SHP77 treated with DMSO at 0.1 percent for 48 hours (cell line): ENCODE results near the gene DALRD3.
A peak's percentile ranks its signal among the peaks of the same experiment; 100 is the strongest.
"Not testable (repeated sequence)": the region's sequence is repeated elsewhere in the genome, so short reads cannot be mapped to it uniquely, and the experiment has no call there.

Experiments used
- DNase-seq: peaks from one replicate; lab custom pipeline; 2025; lab: John Stamatoyannopoulos, UW

The DALRD3 gene

DNA sequence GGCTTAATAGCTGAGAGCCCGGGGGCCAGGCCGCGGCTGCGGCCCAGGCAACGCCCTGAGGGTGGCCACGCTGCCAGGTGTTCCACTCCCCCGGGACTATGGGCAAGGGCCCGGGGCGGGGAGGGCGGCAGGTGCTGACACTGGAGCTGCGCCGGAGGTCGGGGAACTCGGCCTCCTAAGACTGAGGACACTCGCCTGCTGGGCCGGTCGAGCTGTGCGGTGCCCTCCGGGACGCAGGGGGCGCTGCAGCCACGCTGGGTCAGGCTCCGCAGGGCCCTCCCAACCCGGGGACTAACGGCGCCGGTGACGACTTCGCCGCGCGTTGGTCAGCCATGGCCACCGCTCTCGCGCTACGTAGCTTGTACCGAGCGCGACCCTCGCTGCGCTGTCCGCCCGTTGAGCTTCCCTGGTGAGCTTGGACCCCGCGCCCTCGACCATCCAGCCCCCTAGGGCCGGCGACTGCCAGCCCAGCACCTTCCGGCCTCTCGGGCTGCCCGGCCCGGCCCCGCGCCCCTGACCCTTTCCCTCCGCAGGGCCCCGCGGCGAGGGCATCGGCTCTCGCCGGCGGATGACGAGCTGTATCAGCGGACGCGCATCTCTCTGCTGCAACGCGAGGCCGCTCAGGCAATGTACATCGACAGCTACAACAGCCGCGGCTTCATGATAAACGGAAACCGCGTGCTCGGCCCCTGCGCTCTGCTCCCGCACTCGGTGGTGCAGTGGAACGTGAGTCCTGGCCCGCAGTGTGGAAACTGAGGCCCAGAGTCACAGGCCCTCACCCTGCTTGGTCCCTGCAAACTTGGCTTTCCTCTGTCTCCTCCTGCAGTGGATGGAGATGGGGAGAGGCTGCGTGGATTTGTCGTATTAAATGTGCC lies 3.7 kb upstream of the DALRD3 start, which contains the start of gene NDUFAF3:
Gene NDUFAF3, plus strand, starts transcription at position 309 of the 875 bp plus-strand sequence. Its CDS starts 24 bp downstream, at position 333.
- peak; percentile 92 for DNase-seq

DNA sequence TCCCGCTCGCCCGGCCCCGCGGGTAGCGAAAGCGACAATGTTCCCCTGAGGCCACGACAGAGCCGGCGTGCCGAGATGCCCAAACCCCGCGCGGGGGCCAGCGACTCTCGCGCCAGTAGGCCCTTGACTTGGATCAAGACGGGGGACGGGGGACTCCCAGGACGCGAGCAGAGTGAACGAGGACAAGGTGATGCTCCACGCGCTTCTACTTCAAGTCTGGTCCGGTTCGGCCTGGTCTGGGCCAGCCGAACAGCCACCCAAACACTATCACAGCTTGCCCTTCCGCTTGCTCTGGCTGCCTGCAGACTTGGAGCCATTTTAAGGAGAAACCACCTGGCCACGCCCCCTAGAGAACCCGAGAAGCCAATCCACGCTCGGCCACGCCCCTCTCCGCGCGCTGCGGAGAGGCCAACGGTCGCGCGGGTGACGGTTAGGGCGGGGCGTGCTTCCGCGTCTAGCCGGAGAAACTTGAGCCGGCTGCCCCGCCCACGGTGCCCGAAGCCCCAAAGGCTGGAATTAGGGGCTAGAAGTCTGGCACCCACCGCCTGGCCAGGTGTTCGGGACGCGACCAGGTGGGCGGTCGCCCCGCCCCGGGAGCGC lies 2.9 kb upstream of the DALRD3 start:
- DNase-seq = peak; percentile 93

DNA sequence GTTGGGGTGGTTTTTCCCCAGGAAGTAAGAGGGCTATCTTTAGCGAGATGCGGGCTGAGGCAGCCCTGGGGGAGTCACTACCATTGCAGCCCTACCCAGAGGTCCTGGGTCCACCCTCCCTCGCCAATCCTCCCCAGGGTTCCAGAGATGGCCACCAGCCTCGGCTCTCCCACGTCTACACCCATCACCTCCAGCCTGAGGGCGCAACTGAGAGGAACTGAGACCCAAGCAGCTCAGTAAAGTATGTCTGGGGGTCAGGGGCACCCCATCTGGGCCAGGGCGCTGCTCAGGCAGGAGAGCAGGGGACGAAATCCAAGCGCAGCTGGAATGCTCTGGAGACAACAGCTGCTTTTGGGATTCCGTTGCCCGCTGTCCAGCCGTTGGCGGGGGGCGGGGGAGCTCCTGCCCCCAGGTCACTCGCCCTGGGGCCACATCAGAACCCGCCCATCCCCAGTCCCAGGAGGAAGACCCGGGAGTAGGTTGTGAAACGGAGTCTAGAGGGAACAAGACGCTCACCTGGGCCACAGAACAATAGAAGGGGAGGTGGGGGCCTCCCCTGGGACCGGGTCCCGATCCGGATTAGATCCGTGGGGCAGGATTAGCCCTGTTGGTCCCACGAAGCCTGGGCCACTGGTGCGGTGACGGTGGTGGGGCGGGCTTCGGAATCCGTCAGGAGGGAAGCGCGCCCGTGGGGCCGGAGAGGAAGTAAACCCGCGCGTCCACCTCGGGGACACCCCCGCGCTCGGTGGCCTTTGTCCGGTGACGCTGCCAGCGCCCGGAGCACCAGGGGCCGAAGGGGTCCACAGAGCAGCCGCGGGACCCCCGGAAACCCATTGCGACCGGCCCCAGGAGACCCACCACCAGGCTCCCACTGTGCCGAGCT lies 2.2 kb upstream of the DALRD3 start:
- no peak for DNase-seq

DNA sequence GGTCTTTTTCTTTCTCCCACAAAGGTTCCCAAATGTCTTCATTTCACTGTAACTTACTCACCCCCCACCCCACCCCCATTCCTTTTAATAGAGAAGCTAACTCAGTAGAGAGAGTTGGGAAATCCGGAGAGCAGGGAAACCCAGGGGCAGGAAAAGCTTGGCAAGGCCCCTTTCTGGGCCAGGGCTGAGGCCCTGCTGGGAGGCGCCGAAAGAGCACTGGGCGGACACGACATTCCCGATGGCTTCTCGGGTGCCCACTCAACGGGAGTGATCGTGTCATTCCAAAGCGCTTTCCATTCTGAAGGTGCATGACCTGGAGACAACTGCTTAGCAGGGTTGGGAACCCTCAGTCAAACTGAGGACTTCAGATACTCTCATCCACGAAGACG lies 1.6 kb upstream of the DALRD3 start:
- no peak for DNase-seq

DNA sequence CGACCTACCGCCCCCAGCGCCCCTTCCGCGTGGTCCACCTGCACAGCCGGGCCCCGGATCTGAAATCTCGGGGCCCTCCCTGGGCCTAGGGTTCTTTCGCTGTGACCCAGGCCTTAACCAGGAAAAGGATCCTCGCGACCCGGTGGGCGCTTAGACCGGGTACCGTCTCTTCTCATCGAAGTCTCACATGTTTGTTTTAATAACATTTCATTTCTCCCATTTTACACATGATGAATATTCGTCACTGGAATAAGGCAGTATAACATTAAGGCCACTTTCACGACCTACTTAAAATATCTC lies 277 bp upstream of the DALRD3 start:
- DNase-seq = no peak

DNA sequence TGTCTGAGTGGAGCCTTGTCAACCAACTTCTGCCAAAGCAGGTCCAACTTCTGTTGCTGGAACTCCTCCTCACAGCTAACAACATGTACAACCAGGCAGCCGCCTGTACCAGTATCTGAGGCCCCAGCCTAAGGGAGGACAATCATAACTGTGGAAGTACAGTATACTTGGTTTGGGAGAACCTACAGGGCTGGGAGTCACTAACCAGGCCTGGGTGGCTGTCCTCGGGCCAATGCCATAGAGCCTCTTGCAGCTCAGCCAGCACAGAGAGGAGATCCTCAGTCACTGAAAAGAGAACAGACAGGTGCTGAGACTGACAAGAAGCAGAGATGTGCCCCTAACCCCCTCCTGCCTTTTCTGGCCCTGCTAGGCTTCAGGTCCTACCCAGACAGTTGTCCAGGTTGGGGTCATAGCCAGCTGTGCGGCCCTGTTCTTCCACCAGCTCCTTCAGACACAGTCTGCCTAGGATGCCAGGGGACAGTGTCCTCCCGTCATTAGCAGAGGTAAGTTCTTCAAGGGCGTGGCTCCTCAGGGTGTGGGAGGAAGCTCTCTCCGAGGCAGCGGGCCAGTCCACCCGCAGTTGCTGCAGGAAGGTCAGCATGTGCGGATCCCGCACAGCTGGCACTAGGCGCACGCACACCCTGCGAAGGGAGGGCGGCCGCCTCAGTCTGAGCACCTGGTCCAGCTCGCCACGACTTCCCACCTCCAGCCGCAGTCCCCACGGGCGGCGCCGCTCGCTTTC lies 980 bp downstream of the DALRD3 start:
- DNase-seq = no peak

DNA sequence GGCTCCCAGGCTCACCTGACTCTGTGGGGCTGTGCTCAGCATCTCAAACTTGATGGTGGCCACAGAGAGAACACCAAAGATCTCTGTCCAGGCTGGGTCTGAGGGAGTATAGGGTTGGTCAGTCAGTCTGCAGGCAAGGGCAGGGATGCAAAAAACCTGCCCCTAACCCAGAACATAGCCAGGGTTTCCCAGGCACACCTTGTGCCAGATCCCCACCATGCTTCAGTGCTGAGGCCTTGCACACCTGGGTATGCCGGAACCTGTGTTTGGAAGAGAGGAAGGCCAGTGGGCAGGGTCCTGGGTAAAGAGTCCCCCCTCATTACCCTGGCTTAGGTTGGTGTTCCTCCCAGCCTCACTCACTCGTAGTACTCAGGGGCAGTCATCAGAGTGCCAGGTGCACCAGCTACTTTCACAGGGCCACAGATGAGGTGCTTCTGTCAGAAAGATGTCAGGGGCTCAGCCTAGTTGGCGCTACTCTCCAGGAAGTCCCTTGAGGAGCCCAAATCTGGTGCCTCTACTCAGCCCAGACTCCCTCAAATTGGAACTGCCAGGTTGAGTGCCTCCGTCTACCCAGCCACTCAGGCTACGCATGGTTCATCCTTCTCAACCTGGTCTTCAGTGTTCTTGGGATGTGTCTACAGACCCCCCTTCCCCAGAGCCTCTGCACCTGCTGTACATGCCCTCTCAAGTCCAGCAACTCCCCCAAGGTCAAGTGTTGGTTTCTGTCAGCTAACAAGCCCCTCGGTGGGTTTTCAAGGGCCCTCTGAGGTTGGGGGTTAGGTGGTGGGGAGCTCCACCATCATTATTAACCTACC lies 1.8 kb downstream of the DALRD3 start:
- no peak for DNase-seq

DNA sequence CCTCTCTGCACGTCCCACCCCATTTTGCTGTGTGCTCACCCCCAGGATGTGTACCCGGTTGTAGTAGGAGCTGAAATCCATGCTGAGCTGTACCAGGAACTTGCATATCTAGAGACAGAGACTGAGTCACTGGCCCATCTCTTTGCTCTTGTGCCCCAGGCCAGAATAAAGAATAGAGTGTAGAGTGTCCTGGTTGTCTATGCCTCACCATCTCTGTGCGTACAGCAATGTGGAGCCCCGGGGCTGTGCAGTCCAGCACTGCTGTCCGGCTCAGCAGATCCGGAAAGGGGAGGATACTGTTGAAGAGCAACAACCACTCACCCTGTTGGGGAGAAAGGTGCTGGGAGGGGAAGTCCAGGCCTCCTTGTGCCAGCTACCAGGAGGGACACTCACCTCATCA lies 2.6 kb downstream of the DALRD3 start:
- DNase-seq = no peak

DNA sequence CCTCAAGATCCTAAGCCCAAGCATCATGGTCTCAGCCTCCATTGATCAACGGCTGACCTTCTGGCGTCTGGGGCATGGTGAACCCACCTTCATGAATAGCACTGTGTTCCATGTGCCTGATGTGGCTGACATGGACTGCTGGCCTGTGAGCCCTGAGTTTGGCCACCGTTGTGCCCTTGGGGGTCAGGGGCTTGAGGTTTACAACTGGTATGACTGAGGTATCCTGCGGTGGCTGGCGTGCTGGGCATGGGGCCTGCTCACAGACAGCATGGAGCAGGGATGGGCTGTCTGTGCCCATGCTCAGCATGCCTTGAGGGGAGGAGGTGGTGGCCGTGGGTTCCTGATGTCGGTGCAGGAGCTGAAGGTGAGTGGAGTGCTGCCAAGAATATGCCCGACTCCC lies 3.3 kb downstream of the DALRD3 start:
- no peak for DNase-seq

DNA sequence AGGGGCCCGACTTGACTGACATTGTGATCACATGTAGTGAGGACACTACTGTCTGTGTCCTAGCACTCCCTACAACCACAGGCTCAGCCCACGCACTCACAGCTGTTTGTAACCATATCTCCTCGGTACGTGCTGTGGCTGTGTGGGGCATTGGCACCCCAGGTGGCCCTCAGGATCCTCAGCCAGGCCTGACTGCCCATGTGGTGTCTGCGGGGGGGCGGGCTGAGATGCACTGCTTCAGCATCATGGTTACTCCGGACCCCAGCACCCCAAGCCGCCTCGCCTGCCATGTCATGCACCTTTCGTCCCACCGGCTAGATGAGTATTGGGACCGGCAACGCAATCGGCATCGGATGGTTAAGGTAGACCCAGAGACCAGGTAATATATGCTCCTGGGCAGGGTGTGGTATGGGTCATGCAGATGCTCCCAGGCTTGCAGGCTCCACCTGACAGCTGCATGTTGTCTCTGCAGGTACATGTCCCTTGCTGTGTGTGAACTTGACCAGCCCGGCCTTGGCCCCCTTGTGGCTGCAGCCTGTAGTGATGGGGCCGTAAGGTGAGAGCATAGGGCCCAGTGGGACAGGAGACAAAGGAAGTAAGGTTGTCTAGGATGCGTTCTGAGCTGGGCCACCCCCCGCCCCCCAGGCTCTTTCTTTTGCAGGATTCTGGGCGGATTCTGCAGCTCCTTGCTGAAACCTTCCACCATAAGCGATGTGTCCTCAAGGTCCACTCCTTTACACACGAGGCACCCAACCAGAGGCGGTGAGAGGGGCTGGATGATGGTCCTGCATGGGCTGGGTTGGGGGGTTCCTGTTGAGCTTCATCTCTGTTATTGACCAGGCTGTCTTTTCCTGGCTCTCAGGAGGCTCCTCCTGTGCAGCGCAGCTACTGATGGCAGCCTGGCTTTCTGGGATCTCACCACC lies 4.4 kb downstream of the DALRD3 start:
- no peak for DNase-seq

DNA sequence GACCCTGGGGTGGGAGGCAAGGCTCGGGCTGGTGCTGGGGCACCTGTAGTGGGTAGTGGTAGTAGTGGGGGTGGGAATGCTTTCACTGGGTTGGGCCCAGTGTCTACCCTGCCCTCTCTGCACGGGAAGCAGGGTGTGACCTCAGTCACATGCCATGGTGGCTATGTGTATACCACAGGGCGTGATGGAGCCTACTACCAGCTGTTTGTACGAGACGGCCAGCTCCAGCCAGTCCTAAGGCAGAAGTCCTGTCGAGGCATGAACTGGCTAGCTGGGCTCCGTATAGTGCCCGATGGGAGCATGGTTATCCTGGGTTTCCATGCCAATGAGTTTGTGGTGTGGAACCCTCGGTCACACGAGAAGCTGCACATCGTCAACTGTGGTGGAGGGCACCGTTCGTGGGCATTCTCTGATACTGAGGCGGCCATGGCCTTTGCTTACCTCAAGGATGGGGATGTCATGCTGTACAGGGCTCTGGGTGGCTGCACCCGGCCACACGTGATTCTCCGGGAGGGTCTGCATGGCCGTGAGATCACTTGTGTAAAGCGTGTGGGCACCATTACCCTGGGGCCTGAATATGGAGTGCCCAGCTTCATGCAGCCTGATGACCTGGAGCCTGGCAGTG lies 5.2 kb downstream of the DALRD3 start:
- DNase-seq = no peak

DNA sequence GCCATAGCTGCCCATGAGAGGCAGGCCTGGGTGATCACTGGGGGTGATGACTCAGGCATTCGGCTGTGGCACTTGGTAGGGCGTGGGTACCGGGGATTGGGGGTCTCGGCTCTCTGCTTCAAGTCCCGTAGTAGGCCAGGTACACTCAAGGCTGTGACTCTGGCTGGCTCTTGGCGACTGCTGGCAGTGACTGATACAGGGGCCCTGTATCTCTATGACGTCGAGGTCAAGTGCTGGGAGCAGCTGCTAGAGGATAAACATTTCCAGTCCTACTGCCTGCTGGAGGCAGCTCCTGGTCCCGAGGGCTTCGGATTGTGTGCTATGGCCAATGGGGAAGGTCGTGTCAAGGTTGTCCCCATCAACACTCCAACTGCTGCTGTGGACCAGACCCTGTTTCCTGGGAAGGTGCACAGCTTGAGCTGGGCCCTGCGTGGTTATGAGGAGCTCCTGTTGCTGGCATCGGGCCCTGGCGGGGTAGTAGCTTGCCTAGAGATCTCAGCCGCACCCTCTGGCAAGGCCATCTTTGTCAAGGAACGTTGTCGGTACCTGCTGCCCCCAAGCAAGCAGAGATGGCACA lies 5.9 kb downstream of the DALRD3 start:
- no peak for DNase-seq

DNA sequence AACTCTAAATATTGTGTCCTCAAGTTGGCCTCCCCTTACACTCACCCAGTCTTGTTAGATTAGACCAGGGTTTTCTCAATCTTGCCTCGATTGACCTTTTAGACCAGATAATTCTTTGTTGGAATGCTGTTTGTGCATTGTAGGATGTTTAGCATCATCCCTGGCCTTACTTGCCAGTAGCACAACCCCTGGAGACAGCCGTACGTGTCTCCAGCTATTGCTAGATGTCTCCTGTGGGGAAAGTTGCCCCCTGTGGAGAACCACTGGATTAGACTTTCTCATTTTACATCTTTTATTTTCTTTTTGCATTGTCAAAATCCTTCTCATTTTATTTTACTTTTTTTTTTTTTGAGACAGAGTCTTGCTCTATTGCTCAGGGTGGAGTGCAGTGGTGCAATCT lies 9.0 kb downstream of the DALRD3 start:
- DNase-seq = no peak

DNA sequence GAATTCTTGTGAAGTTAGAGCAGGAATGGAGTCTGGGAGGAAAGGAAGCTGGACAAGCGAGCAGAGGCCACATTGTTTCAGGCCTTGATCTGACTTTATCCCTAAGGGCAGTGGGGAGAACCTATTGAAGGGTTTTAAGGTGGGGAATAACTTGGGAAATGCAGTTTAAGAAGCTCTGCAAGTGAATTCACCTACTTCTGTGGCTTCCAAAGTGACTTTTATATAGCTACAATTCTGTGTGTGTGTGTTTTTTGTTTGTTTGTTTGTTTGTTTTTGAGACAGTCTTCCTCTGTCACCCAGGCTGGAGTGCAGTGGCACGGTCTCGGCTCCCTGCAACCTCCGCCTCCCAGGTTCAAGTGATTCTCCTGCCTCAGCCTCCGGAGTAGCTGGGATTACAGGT lies 9.8 kb downstream of the DALRD3 start:
- DNase-seq = not testable (repeated sequence)

DNA sequence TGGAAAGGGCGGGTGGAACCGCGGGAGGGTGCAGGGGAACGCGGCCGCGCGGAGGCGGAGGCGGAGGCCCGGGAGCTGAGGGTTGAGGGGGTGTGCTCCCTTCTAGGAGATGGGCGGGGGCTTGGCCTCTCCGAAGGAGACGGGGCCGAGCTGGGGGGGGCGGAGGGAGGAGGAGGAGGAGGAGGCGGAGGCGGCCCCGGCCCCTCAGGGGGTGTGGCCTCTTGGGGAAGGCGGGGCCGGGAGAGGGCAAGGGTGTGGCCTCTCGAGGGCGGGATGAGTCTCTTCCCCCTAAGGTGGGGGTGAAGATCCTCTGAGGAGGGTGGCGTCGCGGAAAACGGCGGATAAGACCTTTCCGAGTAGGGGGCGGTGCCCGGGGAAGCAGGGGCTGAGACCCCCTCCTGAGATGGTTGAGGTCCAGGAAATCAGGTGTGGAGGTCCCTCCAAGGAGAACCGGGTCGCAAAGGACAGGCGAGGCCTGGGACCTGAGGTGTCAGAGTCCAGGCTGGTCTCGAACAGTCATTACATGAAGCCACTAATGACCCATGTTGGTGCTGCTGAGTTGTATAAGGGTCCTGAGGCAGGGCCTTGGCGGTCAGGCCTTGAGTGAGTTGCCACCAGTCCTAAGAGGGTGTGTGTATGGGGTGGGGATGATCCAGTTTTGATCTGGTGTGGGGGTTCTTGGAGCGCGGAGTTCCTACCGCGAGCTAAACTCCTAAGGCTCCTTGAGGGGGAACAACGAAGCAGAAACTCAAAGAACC lies 10.4 kb downstream of the DALRD3 start:
- no peak for DNase-seq

DNA sequence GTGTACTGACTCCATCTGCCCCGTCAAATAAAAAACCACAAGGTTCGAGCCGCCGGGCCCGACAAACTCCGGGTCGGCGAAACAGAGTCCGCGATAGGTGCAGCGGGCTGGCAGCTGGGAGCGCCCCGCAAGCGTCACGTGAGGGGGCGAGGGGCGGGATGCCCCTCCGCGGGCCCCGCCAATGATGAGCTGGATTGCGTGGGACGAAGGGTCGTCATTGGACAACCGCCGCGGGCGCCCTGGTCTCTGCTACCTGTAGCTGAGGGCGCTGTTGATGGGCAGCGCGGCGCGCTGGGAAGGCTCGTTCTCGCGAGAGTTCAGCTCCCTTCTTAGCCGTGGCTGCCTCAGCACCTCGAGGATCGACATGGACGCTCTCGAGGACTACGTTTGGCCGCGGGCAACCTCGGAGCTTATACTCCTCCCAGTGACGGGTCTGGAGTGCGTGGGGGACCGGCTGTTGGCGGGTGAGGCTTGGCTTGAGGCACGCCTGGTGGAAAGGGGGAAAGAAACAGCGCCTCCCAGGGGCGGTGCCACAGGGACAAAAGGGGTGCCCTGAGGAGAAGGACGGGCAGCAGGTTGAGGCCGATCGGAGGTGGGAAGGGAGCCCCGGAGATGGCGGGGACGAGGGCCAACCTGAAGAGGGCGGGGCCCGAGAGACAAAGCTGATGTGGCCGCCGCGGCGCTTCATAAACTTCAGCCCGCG lies 11.2 kb downstream of the DALRD3 start, which contains the start of gene WDR6:
Gene WDR6, plus strand, starts transcription at position 324 of the 703 bp plus-strand sequence. Its CDS starts 41 bp downstream, at position 365.
- DNase-seq = peak; percentile 94

DNA sequence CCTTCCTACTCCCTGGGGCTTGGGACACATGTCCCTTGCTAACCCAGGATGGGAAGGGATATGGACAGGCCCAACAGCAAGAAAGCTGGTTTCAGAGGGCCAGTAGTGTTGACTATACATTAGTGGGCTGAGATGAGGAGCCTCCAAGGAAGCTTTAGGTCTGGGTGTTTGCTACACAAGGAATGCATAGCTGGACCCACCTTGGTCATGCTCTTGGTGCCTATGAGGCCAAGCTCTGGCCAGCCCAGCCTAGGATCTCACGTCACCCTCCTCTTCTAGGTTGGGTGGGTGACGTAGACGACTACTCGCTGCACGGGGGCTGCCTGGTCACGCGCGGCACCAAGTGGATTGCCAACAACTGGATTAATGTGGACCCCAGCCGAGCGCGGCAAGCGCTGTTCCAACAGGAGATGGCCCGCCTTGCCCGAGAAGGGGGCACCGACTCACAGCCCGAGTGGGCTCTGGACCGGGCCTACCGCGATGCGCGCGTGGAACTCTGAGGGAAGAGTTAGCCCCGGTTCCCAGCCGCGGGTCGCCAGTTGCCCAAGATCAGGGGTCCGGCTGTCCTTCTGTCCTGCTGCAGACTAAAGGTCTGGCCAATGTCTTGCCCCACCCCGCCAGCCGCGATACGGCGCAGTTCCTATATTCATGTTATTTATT lies 11.8 kb downstream of the DALRD3 start:
- DNase-seq = no peak
